HEK293 (cell line): Measurements from ENCODE around the gene FILIP1.

ENCODE experiments used
- CTCF ChIA-PET: fragments of 350-600 bp; formaldehyde crosslinking; extraction: SDS; loops from one replicate; lab custom pipeline; 2021; ENCODE audit warnings: antibody characterized with exemption; lab: Yijun Ruan, JAX
- POLR2A ChIA-PET: fragments of 300-600 bp; formaldehyde crosslinking; extraction: SDS; loops from one replicate; lab custom pipeline; 2020; ENCODE audit warnings: antibody characterized with exemption, inconsistent platforms; lab: Yijun Ruan, JAX
- H3K27ac ChIP-seq: fragments of 200-500 bp; sonication (Bioruptor generic); 2 replicates; pipeline ENCODE4 v1.5.1; 2014; ENCODE audit warnings: low read depth, low read length, control low read depth, inconsistent platforms; ENCODE audit errors: extremely low read depth
- H3K36me3 ChIP-seq, 2 experiments: fragments of 200-500 bp in 1 of 2; sonication (Bioruptor generic) in 1 of 2; 1 replicate in 1 of 2; 2 replicates in 1 of 2; pipeline ENCODE4 v1.5.1; 2014 to 2017; ENCODE audit warnings: inconsistent platforms in 2 of 2, low read length in 2 of 2; ENCODE audit not compliant: control insufficient read depth in 2 of 2, insufficient read depth in 1 of 2
- H3K4me1 ChIP-seq: fragments of 200-500 bp; sonication (Bioruptor generic); 2 replicates; pipeline ENCODE4 v1.5.1; 2014; ENCODE audit warnings: mild to moderate bottlenecking, low read length, inconsistent platforms; ENCODE audit not compliant: control insufficient read depth, insufficient read depth
- H3K4me3 ChIP-seq: 2 replicates; pipeline ENCODE4 v1.5.1; 2011; ENCODE audit warnings: low read depth, mild to moderate bottlenecking, control low read depth, low read length, moderate library complexity
- H3K9me3 ChIP-seq: fragments of 200-500 bp; sonication (Bioruptor generic); 2 replicates; pipeline ENCODE4 v1.5.1; 2014; ENCODE audit warnings: low read depth, low read length, inconsistent platforms; ENCODE audit not compliant: control insufficient read depth, insufficient read depth
- CTCF ChIP-seq: fragments of 450-650 bp; formaldehyde crosslinking; IDR thresholded peaks from 2 replicates; pipeline ENCODE4 v1.5.1; 2016; ENCODE audit warnings: missing biosample characterization, missing genetic modification characterization
- FEZF1 ChIP-seq: fragments of 450-650 bp; formaldehyde crosslinking; IDR thresholded peaks from 2 replicates; pipeline ENCODE4 v1.5.1; 2016; ENCODE audit warnings: missing biosample characterization, missing genetic modification characterization
- KLF1 ChIP-seq: fragments of 450-650 bp; formaldehyde crosslinking; IDR thresholded peaks from 2 replicates; pipeline ENCODE4 v1.5.1; 2016; ENCODE audit warnings: missing biosample characterization, missing genetic modification characterization
- RBAK ChIP-seq: fragments of 450-650 bp; formaldehyde crosslinking; IDR thresholded peaks from 2 replicates; pipeline ENCODE4 v1.5.1; 2016; ENCODE audit warnings: missing biosample characterization, missing genetic modification characterization
- YY2 ChIP-seq: fragments of 450-650 bp; formaldehyde crosslinking; IDR thresholded peaks from 2 replicates; pipeline ENCODE4 v1.5.1; 2016; ENCODE audit warnings: missing biosample characterization, missing genetic modification characterization
- ZBTB7A ChIP-seq: fragments of 450-650 bp; formaldehyde crosslinking; IDR thresholded peaks from 2 replicates; pipeline ENCODE4 v1.5.1; 2016; ENCODE audit warnings: low read depth, missing biosample characterization, missing genetic modification characterization
- ZBTB8A ChIP-seq: fragments of 450-650 bp; formaldehyde crosslinking; IDR thresholded peaks from 2 replicates; pipeline ENCODE4 v1.5.1; 2016; ENCODE audit warnings: missing biosample characterization, missing genetic modification characterization
- ZNF10 ChIP-seq: fragments of 450-650 bp; formaldehyde crosslinking; IDR thresholded peaks from 2 replicates; pipeline ENCODE4 v1.5.1; 2017; ENCODE audit warnings: missing biosample characterization, missing genetic modification characterization
- ZNF121 ChIP-seq: fragments of 450-650 bp; formaldehyde crosslinking; IDR thresholded peaks from 2 replicates; pipeline ENCODE4 v1.5.1; 2016; ENCODE audit warnings: missing biosample characterization, missing genetic modification characterization
- ZNF157 ChIP-seq: fragments of 450-650 bp; formaldehyde crosslinking; IDR thresholded peaks from 2 replicates; pipeline ENCODE4 v1.5.1; 2016; ENCODE audit warnings: missing biosample characterization, missing genetic modification characterization
- ZNF19 ChIP-seq: fragments of 450-650 bp; formaldehyde crosslinking; IDR thresholded peaks from 2 replicates; pipeline ENCODE4; 2016; ENCODE audit warnings: missing biosample characterization, missing genetic modification characterization, low read depth
- ZNF350 ChIP-seq: fragments of 450-650 bp; formaldehyde crosslinking; IDR thresholded peaks from 2 replicates; pipeline ENCODE4 v1.5.0; 2017; ENCODE audit warnings: missing biosample characterization, mild to moderate bottlenecking, missing genetic modification characterization
- ZNF354C ChIP-seq: fragments of 450-650 bp; formaldehyde crosslinking; IDR thresholded peaks from 2 replicates; pipeline ENCODE4 v1.5.1; 2016; ENCODE audit warnings: missing biosample characterization, missing genetic modification characterization, low read depth, borderline replicate concordance
- ZNF37A ChIP-seq: fragments of 450-650 bp; IDR thresholded peaks from 2 replicates; pipeline ENCODE4 v1.5.1; 2018; ENCODE audit warnings: missing biosample characterization, missing genetic modification characterization
- ZNF423 ChIP-seq: fragments of 450-650 bp; formaldehyde crosslinking; IDR thresholded peaks from 2 replicates; pipeline ENCODE4 v1.5.1; 2016; ENCODE audit warnings: missing biosample characterization, missing genetic modification characterization
- ZNF558 ChIP-seq: fragments of 450-650 bp; formaldehyde crosslinking; IDR thresholded peaks from 2 replicates; pipeline ENCODE4 v1.5.1; 2016; ENCODE audit warnings: missing biosample characterization, missing genetic modification characterization
- ZNF580 ChIP-seq: fragments of 450-650 bp; formaldehyde crosslinking; IDR thresholded peaks from 2 replicates; pipeline ENCODE4 v1.5.1; 2016; ENCODE audit warnings: missing biosample characterization, missing genetic modification characterization
- ZNF600 ChIP-seq: fragments of 450-650 bp; formaldehyde crosslinking; IDR thresholded peaks from 2 replicates; pipeline ENCODE4 v1.5.1; 2016; ENCODE audit warnings: missing biosample characterization, missing genetic modification characterization
- ZNF621 ChIP-seq: fragments of 450-650 bp; formaldehyde crosslinking; IDR thresholded peaks from 2 replicates; pipeline ENCODE4 v1.5.1; 2017; ENCODE audit warnings: missing biosample characterization, missing genetic modification characterization
- ZNF670 ChIP-seq: fragments of 450-650 bp; formaldehyde crosslinking; IDR thresholded peaks from 2 replicates; pipeline ENCODE4 v1.5.1; 2016; ENCODE audit warnings: missing biosample characterization, missing genetic modification characterization, low read depth
- ZNF677 ChIP-seq: fragments of 450-650 bp; IDR thresholded peaks from 2 replicates; pipeline ENCODE4 v1.5.0; 2018; ENCODE audit warnings: missing biosample characterization, mild to moderate bottlenecking, missing genetic modification characterization, moderate library complexity
- ZNF768 ChIP-seq: fragments of 450-650 bp; formaldehyde crosslinking; IDR thresholded peaks from 2 replicates; pipeline ENCODE4 v1.5.1; 2018; ENCODE audit warnings: missing biosample characterization, mild to moderate bottlenecking, missing genetic modification characterization
- ZSCAN16 ChIP-seq: fragments of 450-650 bp; formaldehyde crosslinking; IDR thresholded peaks from 2 replicates; pipeline ENCODE4 v1.5.1; 2016; ENCODE audit warnings: missing biosample characterization, missing genetic modification characterization
- TF ChIP-seq, protein P1 (sequence below): fragments of 450-650 bp; IDR thresholded peaks from 2 replicates; pipeline ENCODE4 v1.5.1; 2018; ENCODE audit warnings: missing biosample characterization, missing genetic modification characterization

Gene FILIP1

DNA sequence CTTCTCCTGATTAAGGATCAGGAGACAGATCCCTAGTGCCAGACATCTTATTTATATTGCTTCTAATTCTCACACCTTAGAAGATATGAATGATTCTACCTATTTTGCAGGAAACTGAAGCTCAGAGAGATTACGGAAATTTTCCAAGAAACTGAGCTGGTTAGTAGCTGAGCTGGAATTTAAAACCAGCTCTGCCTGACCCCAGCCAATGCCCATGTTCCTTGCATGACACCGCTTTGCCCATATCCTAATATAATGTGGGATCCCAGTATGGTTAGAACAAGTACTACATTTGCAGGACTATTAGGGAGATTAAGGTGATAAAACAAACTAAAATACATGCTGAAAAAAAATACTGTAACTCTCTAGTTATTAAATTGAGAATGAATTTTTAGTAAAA is 210.9 kb downstream of the FILIP1 start:
- H3K27ac ChIP-seq = no peak overlapping the region

DNA sequence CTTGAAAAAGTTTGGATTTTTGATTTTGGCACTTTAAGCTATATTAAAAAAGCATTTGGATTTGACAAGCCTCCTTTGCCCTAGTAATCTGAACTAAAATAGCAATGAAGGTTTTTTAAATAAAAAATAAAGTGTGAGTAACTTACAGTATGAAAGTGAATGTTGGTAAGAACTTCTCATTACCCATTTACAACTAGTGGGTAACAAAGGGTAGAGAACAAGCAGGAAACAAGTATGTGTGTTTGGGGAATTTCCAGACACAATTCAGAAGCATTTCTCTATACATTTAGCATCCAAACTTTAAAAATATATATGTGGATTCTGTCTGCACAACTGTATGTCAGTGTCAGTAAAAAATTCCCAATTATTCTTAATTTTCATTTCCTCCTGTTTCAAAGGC is 211.9 kb downstream of the FILIP1 start:
- peak overlapping the region; percentile 97; the same call in 1 of the 2 replicates for H3K4me3 ChIP-seq
- POLR2A ChIA-PET = interaction anchor here (0.8 kb wide), 1 partner anchor 13 kb away, joined by 3 read pairs; no protein-coding TSS in a partner anchor
- TF ChIP-seq ZNF558 = no peak
- peak; percentile 57; the same call in 1 of the 2 replicates for TF ChIP-seq ZNF677 (tag by site-specific recombination)
- CTCF ChIA-PET = interaction anchor here (1.2 to 3.0 kb wide), 3 partner anchors 11 to 26 kb away, joined by 3 to 25 read pairs (median 11); no protein-coding TSS in a partner anchor
- no peaks in the 10 kb centered on the region for H3K36me3 ChIP-seq
- no peaks in the 10 kb centered on the region for H3K9me3 ChIP-seq
- H3K27ac ChIP-seq = no peak overlapping the region
- H3K4me1 ChIP-seq = peaks cover 19% of the 10 kb centered on the region; the same call in 1 of the 2 replicates

More for the DNA sequence above, 210.9 kb downstream of the FILIP1 start:
- H3K36me3 ChIP-seq = no peaks in the 10 kb centered on the region
- peaks cover 19% of the 10 kb centered on the region; the same call in 1 of the 2 replicates for H3K4me1 ChIP-seq
- H3K9me3 ChIP-seq = no peaks in the 10 kb centered on the region
- ChIA-PET POLR2A (interaction anchor here (1.0 kb wide), 1 partner anchor 39 kb away, joined by 4 read pairs; the partner anchor contains the start of gene COX7A2), CTCF (interaction anchor here (0.7 to 3.0 kb wide), 5 partner anchors 12 to 242 kb away, joined by 3 to 25 read pairs (median 3); no protein-coding TSS in a partner anchor)
- peak overlapping the region; percentile 97 for H3K4me3 ChIP-seq
- TF ChIP-seq ZNF600 (tag by site-specific recombination) (peak; percentile 25; the same call in 1 of the 2 replicates), ZNF10 (tag by site-specific recombination) (peak; percentile 72), KLF1 (tag by site-specific recombination) (no peak)

DNA sequence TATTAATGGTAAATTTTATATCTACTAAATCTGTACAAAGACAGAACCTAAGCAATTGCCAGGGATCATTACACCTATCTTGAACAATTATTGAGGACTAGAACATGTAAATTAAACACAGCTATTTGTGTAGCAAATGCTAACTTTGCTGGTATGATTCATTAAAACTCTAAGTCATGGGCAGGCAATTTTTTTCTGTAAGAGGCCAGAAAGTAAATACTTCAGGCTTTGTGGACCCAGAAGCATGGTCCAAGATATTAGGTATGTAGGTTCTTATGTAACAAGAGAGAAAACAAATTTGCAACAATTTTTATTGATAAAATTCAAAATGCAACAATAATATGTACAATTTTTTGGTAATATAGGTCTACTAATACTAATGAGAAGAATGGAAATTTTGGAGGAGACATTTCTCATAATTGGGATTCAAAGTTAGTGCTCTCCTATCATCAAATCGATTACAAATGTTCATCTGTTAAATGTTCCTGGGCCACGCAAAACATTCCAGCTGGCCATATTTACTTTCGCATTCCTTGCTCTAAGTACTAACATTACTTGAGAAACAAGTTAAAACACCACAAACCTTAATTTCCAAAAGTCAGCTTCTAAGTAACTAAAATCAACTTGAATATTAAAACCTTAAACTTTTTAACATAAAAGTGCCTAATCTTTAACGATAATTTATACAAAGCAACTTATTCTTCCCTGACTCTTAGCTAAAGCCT is 213.3 kb downstream of the FILIP1 start:
- CTCF ChIA-PET = interaction anchor here (2.7 to 3.3 kb wide), 3 partner anchors 10 to 13 kb away, joined by 11 to 38 read pairs (median 25); no protein-coding TSS in a partner anchor
- H3K9me3 ChIP-seq = no peaks in the 10 kb centered on the region
- H3K36me3 ChIP-seq = no peaks in the 10 kb centered on the region
- peaks cover 19% of the 10 kb centered on the region; the same call in 1 of the 2 replicates for H3K4me1 ChIP-seq
- H3K27ac ChIP-seq = no peak overlapping the region
- POLR2A ChIA-PET = no interaction called here
- TF ChIP-seq ZSCAN16 (no peak), ZNF768 (tag by site-specific recombination) (no peak), ZNF121 (tag by site-specific recombination) (no peak), ZNF670 (tag by site-specific recombination) (no peak), ZNF354C (tag by site-specific recombination) (no peak), ZBTB7A (no peak)
- H3K4me3 ChIP-seq = no peak overlapping the region

DNA sequence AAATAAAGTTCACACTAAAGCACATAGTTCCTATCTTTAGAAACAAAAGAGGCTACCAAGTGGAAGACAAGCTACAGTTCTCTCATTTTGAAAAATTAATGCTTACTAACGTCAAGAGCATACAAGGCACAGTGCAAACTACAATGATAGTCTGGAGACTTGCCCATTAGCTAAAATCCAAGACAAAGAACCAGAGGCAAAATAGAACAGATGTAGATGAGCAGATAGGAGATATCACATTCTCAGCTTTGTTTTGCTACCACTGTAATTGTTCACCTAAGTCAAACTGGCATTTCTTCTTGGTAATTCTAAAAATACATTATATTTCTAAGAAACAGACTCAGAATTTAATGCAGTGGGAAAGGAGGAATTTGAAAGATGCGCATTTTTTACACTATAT is 214.2 kb downstream of the FILIP1 start:
- ChIA-PET CTCF (interaction anchor here (0.6 to 3.3 kb wide), 7 partner anchors 9 to 635 kb away, joined by 3 to 38 read pairs (median 3); no protein-coding TSS in a partner anchor), POLR2A (no interaction called here)
- Histone ChIP-seq H3K9me3 (no peaks in the 10 kb centered on the region), H3K36me3 (no peaks in the 10 kb centered on the region), H3K4me1 (peaks cover 19% of the 10 kb centered on the region; the same call in 1 of the 2 replicates), H3K4me3 (no peak overlapping the region), H3K27ac (no peak overlapping the region)
- no peak for TF ChIP-seq ZNF423 (tag by site-specific recombination)
- TF ChIP-seq, protein P1, sequence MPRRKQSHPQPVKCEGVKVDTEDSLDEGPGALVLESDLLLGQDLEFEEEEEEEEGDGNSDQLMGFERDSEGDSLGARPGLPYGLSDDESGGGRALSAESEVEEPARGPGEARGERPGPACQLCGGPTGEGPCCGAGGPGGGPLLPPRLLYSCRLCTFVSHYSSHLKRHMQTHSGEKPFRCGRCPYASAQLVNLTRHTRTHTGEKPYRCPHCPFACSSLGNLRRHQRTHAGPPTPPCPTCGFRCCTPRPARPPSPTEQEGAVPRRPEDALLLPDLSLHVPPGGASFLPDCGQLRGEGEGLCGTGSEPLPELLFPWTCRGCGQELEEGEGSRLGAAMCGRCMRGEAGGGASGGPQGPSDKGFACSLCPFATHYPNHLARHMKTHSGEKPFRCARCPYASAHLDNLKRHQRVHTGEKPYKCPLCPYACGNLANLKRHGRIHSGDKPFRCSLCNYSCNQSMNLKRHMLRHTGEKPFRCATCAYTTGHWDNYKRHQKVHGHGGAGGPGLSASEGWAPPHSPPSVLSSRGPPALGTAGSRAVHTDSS = no peak
- no peak for TF ChIP-seq ZBTB8A (tag by site-specific recombination)
- TF ChIP-seq RBAK = no peak
- no peak for TF ChIP-seq ZNF350 (tag by site-specific recombination)
- TF ChIP-seq FEZF1 (tag by site-specific recombination) = no peak
- no peak for TF ChIP-seq ZNF157 (tag by site-specific recombination)
- no peak for TF ChIP-seq ZNF621 (tag by site-specific recombination)
- TF ChIP-seq CTCF (tag by site-specific recombination) = no peak
- no peak for TF ChIP-seq YY2 (tag by site-specific recombination)
- no peak for TF ChIP-seq ZNF37A
- no peak for TF ChIP-seq ZNF19 (tag by site-specific recombination)
- TF ChIP-seq ZNF580 (tag by site-specific recombination) = no peak
